ENCODE data around the gene EIF2S3. TPM values are rescaled to one million over a fixed set of nuclear protein-coding genes. Genes with fewer than 3 reads are reported as not detected.
A peak's percentile ranks its signal among the peaks of the same experiment; 100 is the strongest.

The EIF2S3 gene
- total and polyA plus RNA-seq, 4 experiments from 2014 or later: 117 to 221 (median 169) TPM

- Mint-ChIP-seq H3K4me1 (no peaks in the 10 kb centered on the region), H3K36me3 (no peaks in the 10 kb centered on the region), H3K27me3 (no peaks in the 10 kb centered on the region), H3K9me3 (no peaks in the 10 kb centered on the region), H3K4me3 (no peak overlapping the region), H3K27ac (no peak overlapping the region)
- Histone ChIP-seq H3K36me3 (ENCODE audit: insufficient read depth, low read length) (no peaks in the 10 kb centered on the region), H3K4me3 (ENCODE audit: low read length in 2 of 2) (no peak overlapping the region), H3K9me3 (ENCODE audit: control insufficient read depth in 1 of 2, low read length in 2 of 2) (no peaks in the 10 kb centered on the region), H3K27ac (ENCODE audit: low read depth, low read length) (no peak overlapping the region), H3K27me3 (ENCODE audit: insufficient read depth, low read length) (no peaks in the 10 kb centered on the region), H3K4me1 (ENCODE audit: insufficient read depth, low read length) (no peaks in the 10 kb centered on the region)
- ChIA-PET POLR2A (ENCODE audit: partially characterized antibody) (no interaction called here), CTCF (ENCODE audit: partially characterized antibody) (no interaction called here)
- no peak for DNase-seq
- intact Hi-C loops (cut with micrococcal nuclease): no loop called here
Observed at GRCh38 chrX:24093746-24094145, 39.0 kb downstream of the EIF2S3 start.

DNA sequence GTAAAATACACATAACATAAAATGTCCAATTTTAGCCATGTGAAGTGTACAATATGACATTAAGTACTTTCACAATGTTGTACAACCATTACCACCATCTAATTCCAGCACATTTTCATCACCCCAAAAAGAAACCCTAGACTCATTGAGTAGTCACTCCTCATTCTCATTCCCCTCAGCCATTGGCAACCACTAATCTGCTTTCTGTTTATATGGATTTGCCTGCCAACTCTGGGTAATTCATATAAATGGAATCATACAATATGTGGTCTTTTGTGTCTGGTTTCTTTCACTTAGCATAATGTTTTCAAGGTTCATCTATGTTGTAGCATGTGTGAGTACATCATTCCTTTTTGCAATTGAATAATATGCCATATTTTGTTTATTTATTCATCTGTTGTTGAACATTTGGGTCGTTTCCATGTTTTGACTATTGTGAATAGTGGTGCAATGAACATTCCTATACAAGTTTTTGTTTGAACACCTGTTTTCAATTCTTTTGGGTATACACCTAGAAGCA lies 43.0 kb downstream of the EIF2S3 start:
- H3K27ac Mint-ChIP-seq: no peak overlapping the region
- Histone ChIP-seq H3K27ac (ENCODE audit: low read depth, low read length) (no peak overlapping the region), H3K4me3 (ENCODE audit: low read length in 2 of 2) (no peak overlapping the region), H3K9me3 (ENCODE audit: control insufficient read depth in 1 of 2, low read length in 2 of 2) (no peaks in the 10 kb centered on the region), H3K27me3 (ENCODE audit: insufficient read depth, low read length) (no peaks in the 10 kb centered on the region), H3K4me1 (ENCODE audit: insufficient read depth, low read length) (peaks cover 5% of the 10 kb centered on the region), H3K36me3 (ENCODE audit: insufficient read depth, low read length) (no peaks in the 10 kb centered on the region)
- ChIA-PET POLR2A (ENCODE audit: partially characterized antibody) (no interaction called here), CTCF (ENCODE audit: partially characterized antibody) (interaction anchor here (1.3 kb wide), 1 partner anchor 18 kb away, joined by 3 read pairs; no protein-coding TSS in a partner anchor)
- peaks cover 8 to 15% (median 12%) of the 10 kb centered on the region in 4 donors for H3K4me1 Mint-ChIP-seq
- no peak for DNase-seq
- H3K4me3 Mint-ChIP-seq: no peak overlapping the region
- no peaks in the 10 kb centered on the region for H3K27me3 Mint-ChIP-seq
- intact Hi-C loops (cut with micrococcal nuclease): no loop called here
- H3K36me3 Mint-ChIP-seq: peaks cover 0 to 4% of the 10 kb centered on the region in 2 donors
- no peaks in the 10 kb centered on the region for H3K9me3 Mint-ChIP-seq

DNA sequence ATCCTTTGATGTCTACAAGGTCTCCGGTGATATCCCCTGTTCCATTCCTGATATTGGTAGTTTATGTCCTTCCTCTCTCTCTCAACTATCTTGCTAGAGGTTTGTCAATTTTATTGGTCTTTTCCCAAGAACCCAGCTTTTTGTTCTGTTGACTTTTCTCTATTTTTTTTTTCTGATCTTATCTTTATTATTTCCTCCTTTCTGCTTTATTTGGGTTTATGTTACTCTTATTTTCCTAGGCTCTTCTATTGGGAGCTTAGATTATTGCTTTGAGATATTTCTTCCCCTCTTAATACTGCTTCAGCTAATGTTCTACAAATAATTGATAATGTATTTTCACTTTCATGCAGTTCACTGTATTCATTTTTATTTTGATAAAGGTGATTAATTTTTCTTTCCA lies 44.2 kb downstream of the EIF2S3 start:
- DNase-seq: no peak
- POLR2A ChIA-PET (ENCODE audit: partially characterized antibody): no interaction called here

DNA sequence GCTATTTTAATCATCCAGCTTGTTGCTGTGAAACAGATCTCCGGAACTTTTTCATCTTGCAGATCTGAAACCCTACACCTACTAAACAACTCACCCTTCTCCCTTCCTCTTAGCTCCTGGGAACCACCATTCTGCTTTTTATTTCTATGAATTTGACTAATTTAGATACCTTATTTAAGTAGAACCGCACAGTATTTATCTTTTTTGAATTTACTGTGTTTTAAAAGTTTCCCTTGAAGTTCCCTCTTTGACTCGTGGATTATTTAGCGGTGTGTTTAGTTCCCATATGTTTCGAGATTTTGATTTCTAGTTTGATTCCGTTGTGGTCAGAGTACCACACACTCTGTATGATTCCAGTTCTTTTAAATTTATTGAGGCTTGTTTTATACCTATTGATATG lies 44.6 kb downstream of the EIF2S3 start:
- Histone ChIP-seq H3K27me3 (ENCODE audit: insufficient read depth, low read length) (no peaks in the 10 kb centered on the region), H3K36me3 (ENCODE audit: insufficient read depth, low read length) (no peaks in the 10 kb centered on the region), H3K9me3 (ENCODE audit: control insufficient read depth in 1 of 2, low read length in 2 of 2) (no peaks in the 10 kb centered on the region), H3K4me3 (ENCODE audit: low read length in 2 of 2) (no peak overlapping the region), H3K27ac (ENCODE audit: low read depth, low read length) (no peak overlapping the region), H3K4me1 (ENCODE audit: insufficient read depth, low read length) (peaks cover 5% of the 10 kb centered on the region)
- H3K36me3 Mint-ChIP-seq: peaks cover 0 to 4% of the 10 kb centered on the region in 2 donors
- H3K9me3 Mint-ChIP-seq: no peaks in the 10 kb centered on the region
- H3K27me3 Mint-ChIP-seq: no peaks in the 10 kb centered on the region
- intact Hi-C loops (cut with micrococcal nuclease): no loop called here
- H3K4me1 Mint-ChIP-seq: peaks cover 8 to 15% (median 12%) of the 10 kb centered on the region in 4 donors
- CTCF ChIA-PET (ENCODE audit: partially characterized antibody): no interaction called here
- POLR2A ChIA-PET (ENCODE audit: partially characterized antibody): no interaction called here
- H3K27ac Mint-ChIP-seq: peak overlapping the region in 2 of 7 donors; percentile 8 to 10
- DNase-seq: no peak
- peak overlapping the region in 2 of 8 donors; percentile 31 to 58 for H3K4me3 Mint-ChIP-seq

More for the DNA sequence above, 44.2 kb downstream of the EIF2S3 start:
- intact Hi-C loops (cut with micrococcal nuclease): no loop called here
- Histone ChIP-seq H3K36me3 (ENCODE audit: insufficient read depth, low read length) (no peaks in the 10 kb centered on the region), H3K9me3 (ENCODE audit: control insufficient read depth in 1 of 2, low read length in 2 of 2) (no peaks in the 10 kb centered on the region), H3K4me1 (ENCODE audit: insufficient read depth, low read length) (peaks cover 5% of the 10 kb centered on the region), H3K4me3 (ENCODE audit: low read length in 2 of 2) (no peak overlapping the region), H3K27me3 (ENCODE audit: insufficient read depth, low read length) (no peaks in the 10 kb centered on the region), H3K27ac (ENCODE audit: low read depth, low read length) (no peak overlapping the region)
- Mint-ChIP-seq H3K27me3 (no peaks in the 10 kb centered on the region), H3K9me3 (no peaks in the 10 kb centered on the region), H3K27ac (no peak overlapping the region), H3K4me3 (peak overlapping the region in 1 of 8 donors; percentile 58), H3K36me3 (peaks cover 0 to 4% of the 10 kb centered on the region in 2 donors), H3K4me1 (peaks cover 8 to 15% (median 12%) of the 10 kb centered on the region in 4 donors)
- CTCF ChIA-PET (ENCODE audit: partially characterized antibody): no interaction called here

- POLR2A ChIA-PET (ENCODE audit: partially characterized antibody): no interaction called here
- Histone ChIP-seq H3K4me1 (ENCODE audit: insufficient read depth, low read length) (peaks cover 5% of the 10 kb centered on the region), H3K27me3 (ENCODE audit: insufficient read depth, low read length) (no peaks in the 10 kb centered on the region), H3K36me3 (ENCODE audit: insufficient read depth, low read length) (no peaks in the 10 kb centered on the region), H3K9me3 (ENCODE audit: control insufficient read depth in 1 of 2, low read length in 2 of 2) (no peaks in the 10 kb centered on the region), H3K27ac (ENCODE audit: low read depth, low read length) (no peak overlapping the region), H3K4me3 (ENCODE audit: low read length in 2 of 2) (no peak overlapping the region)
- CTCF ChIA-PET (ENCODE audit: partially characterized antibody): no interaction called here
- Mint-ChIP-seq H3K4me1 (peaks cover 8 to 15% (median 12%) of the 10 kb centered on the region in 4 donors), H3K9me3 (no peaks in the 10 kb centered on the region), H3K36me3 (peaks cover 0 to 4% of the 10 kb centered on the region in 2 donors), H3K27ac (peak overlapping the region in 1 of 7 donors; percentile 14), H3K27me3 (no peaks in the 10 kb centered on the region), H3K4me3 (no peak overlapping the region)
- intact Hi-C loops (cut with micrococcal nuclease): no loop called here
- no peak for DNase-seq
Observed at GRCh38 chrX:24100713-24101112, 46.0 kb downstream of the EIF2S3 start.

DNA sequence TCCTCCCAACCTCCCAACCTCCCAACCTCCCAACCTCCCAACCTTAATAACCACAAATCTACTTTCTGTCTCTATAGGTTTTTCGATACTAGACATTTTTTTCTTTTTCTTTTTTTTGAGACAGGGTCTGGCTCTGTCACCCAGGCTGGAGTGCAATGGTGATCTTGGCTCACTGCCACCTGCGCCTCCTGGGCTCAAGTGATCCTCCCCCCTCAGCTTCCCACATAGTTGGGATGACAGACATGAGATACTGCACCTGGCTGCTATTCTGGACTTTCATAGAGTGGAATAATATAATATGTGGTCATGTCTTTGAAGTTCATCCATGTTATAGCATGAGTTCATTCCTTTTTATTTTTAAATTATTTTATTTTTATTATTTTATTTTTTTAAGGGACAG lies 55.3 kb downstream of the EIF2S3 start:
- Mint-ChIP-seq H3K36me3 (peaks cover 0 to 9% of the 10 kb centered on the region in 2 donors), H3K27me3 (no peaks in the 10 kb centered on the region)

DNA sequence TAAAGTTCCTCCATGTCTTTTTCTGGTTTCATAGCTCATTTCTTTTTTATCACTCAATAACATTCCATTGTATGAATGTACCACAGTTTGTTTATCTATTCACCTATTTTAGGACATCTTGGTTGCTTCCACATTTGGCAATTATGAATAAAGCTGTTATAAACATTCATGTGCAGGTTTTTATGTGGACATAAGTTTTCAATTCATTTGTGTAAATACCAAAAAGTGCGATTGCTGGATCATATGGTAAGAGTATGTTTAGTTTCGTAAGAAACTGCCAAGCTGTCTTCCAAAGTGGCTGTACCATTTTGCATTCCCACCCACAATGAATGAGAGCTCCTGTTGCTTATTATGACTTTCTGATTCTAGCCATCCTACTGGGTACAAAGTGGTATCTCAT lies 58.4 kb downstream of the EIF2S3 start:
- ChIA-PET POLR2A (ENCODE audit: partially characterized antibody) (no interaction called here), CTCF (ENCODE audit: partially characterized antibody) (no interaction called here)
- Histone ChIP-seq H3K36me3 (ENCODE audit: insufficient read depth, low read length) (no peaks in the 10 kb centered on the region), H3K9me3 (ENCODE audit: control insufficient read depth in 1 of 2, low read length in 2 of 2) (no peaks in the 10 kb centered on the region), H3K27ac (ENCODE audit: low read depth, low read length) (no peak overlapping the region), H3K4me3 (ENCODE audit: low read length in 2 of 2) (no peak overlapping the region), H3K27me3 (ENCODE audit: insufficient read depth, low read length) (no peaks in the 10 kb centered on the region), H3K4me1 (ENCODE audit: insufficient read depth, low read length) (no peaks in the 10 kb centered on the region)
- Mint-ChIP-seq H3K36me3 (peaks cover 0 to 4% of the 10 kb centered on the region in 2 donors), H3K27me3 (no peaks in the 10 kb centered on the region), H3K4me1 (no peaks in the 10 kb centered on the region), H3K27ac (no peak overlapping the region), H3K9me3 (no peaks in the 10 kb centered on the region), H3K4me3 (no peak overlapping the region)
- intact Hi-C loops (cut with micrococcal nuclease): no loop called here
- DNase-seq: no peak

More for the DNA sequence above, 55.3 kb downstream of the EIF2S3 start:
- no peaks in the 10 kb centered on the region for H3K4me1 ChIP-seq (ENCODE audit: insufficient read depth, low read length)
- no peak overlapping the region for H3K27ac Mint-ChIP-seq
- H3K27me3 ChIP-seq (ENCODE audit: insufficient read depth, low read length): no peaks in the 10 kb centered on the region
- H3K4me1 Mint-ChIP-seq: no peaks in the 10 kb centered on the region
- ChIA-PET POLR2A (ENCODE audit: partially characterized antibody) (interaction anchor here (0.7 kb wide), 1 partner anchor 952 kb away, joined by 3 read pairs; no protein-coding TSS in a partner anchor), CTCF (ENCODE audit: partially characterized antibody) (no interaction called here)
- H3K9me3 Mint-ChIP-seq: no peaks in the 10 kb centered on the region
- no peak overlapping the region for H3K4me3 Mint-ChIP-seq
- no peaks in the 10 kb centered on the region for H3K36me3 ChIP-seq (ENCODE audit: insufficient read depth, low read length)
- no peaks in the 10 kb centered on the region for H3K9me3 ChIP-seq (ENCODE audit: control insufficient read depth in 1 of 2, low read length in 2 of 2)
- DNase-seq: no peak
- intact Hi-C loops (cut with micrococcal nuclease): no loop called here
- H3K4me3 ChIP-seq (ENCODE audit: low read length in 2 of 2): no peak overlapping the region
- no peak overlapping the region for H3K27ac ChIP-seq (ENCODE audit: low read depth, low read length)
